Activated naive CD8-positive, alpha-beta T cell (primary cell): Measurements from ENCODE around the gene IRF4.

Experiments used
- H3K27ac Mint-ChIP-seq: one replicate; pipeline ENCODE4 v1.8.0; 2021; ENCODE audit warnings: mixed read lengths
- H3K27me3 Mint-ChIP-seq: one replicate; pipeline ENCODE4 v1.8.0; 2021; ENCODE audit warnings: mixed read lengths
- H3K36me3 Mint-ChIP-seq: one replicate; pipeline ENCODE4 v1.8.0; 2021; ENCODE audit warnings: mixed read lengths
- H3K4me1 Mint-ChIP-seq: one replicate; pipeline ENCODE4 v1.8.0; 2021; ENCODE audit warnings: low read depth, mixed read lengths
- H3K4me3 Mint-ChIP-seq: one replicate; pipeline ENCODE4 v1.8.0; 2021; ENCODE audit warnings: mild to moderate bottlenecking, mixed read lengths
- H3K9me3 Mint-ChIP-seq: one replicate; pipeline ENCODE4 v1.8.0; 2021; ENCODE audit warnings: low read depth, mixed read lengths

IRF4 gene

DNA sequence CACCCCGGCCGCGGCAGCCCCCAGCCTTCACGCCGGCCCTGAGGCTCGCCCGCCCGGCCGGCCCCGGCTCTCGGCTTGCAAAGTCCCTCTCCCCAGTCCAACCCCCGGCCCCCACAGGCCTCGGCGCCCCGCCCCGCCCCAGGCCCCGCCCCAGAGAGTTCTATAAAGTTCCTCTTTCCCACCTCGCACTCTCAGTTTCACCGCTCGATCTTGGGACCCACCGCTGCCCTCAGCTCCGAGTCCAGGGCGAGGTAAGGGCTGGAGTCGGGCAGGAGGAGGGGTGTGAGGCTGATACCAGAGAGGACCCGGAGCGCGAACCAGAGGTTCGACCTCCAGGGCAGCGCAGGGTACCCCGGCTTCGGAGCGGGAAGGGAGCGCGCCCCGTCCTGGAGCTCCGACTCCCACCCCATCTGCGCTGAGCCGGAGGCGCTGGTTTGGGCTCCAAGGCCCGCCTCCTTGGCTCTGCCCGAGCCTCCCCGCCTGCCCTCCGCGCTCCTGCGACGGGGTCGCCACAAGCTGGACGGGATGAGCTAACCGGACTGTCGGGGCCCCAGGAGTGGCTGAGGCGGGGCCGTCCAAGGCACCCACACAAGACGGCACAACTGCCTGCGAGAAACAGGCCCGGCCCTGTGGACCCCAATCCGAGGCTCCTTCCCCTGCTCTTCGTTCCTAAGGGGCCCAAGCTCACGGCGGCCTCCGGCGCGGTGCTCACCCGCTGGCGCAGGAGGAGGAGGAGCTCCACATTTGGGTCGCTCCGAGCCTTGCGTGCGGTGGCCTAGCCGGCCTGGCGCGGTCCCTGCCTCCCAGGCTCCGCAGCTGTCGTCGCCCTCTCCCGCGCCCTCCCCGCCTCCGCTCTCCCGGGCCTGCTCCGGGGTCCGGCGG, at the start of gene IRF4:
IRF4 (plus strand) TSS at position 194 of the 882 bp plus-strand sequence. CDS start 1,401 bp downstream, outside the sequence.
- H3K4me1 Mint-ChIP-seq, result peaks cover 39% of the 10 kb centered on the region
- H3K27ac Mint-ChIP-seq, result peak within 1 kb of the TSS; percentile 93
- H3K9me3 Mint-ChIP-seq, result no peaks in the 10 kb centered on the region
- H3K36me3 Mint-ChIP-seq, result peaks cover 16% of the 10 kb centered on the region
- H3K4me3 Mint-ChIP-seq, result peak within 1 kb of the TSS; percentile 92
- no peaks in the 10 kb centered on the region for H3K27me3 Mint-ChIP-seq

DNA sequence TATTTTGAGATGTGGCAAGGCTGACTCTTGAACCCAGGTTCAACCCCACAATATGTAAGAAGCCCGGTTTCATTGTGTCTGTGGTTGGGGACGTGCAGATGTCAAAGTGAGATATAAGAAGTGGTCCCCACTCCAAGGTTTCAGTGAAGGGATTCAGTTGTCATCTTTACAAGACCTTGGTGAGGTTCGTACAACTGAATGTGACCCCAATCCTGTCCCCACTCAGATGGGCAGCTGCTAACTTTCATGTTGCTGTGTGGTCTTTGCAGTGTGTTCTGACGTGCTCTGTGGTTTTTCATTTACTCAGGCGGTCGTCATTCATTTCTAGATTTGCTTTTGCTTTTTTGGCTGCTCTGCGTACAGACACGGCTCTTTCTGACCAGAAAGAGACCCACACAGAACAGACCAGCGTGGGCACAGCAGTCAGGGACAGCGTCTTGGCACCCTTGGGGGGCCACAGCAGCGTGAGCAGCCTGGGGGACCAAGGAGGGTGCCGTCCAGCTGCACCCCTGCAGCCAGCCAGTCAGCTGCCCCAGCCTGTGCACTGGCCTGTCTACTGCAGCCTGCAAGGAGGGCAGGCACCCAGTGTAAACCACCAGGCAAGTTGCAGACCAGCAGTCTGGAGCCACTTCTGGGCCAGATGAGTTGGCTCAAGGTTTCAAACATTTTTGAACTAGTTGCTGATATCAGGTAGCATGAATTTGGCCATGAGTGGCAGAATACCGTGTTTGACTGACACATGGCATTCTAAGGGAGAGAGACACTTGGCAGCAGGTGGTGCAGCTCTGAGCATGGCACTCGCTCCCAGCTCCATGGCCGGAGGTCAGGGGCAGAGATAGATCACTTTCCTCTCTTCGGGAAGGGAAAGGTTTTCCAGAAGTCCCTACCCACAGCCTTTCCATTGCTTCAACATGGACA, 49.4 kb upstream of the IRF4 start:
- Mint-ChIP-seq H3K36me3 (peaks cover 4% of the 10 kb centered on the region), H3K4me3 (peak overlapping the region; percentile 20), H3K4me1 (peaks cover 54% of the 10 kb centered on the region), H3K27ac (no peak overlapping the region), H3K9me3 (no peaks in the 10 kb centered on the region), H3K27me3 (no peaks in the 10 kb centered on the region)

GRCh38 chr6:342832-343179, 48.7 kb upstream of the IRF4 start:
- H3K9me3 Mint-ChIP-seq, result no peaks in the 10 kb centered on the region
- no peak overlapping the region for H3K27ac Mint-ChIP-seq
- peaks cover 47% of the 10 kb centered on the region for H3K4me1 Mint-ChIP-seq
- no peak overlapping the region for H3K4me3 Mint-ChIP-seq
- H3K36me3 Mint-ChIP-seq, result peaks cover 8% of the 10 kb centered on the region
- H3K27me3 Mint-ChIP-seq, result no peaks in the 10 kb centered on the region

GRCh38 chr6:343226-343935, 48.2 kb upstream of the IRF4 start:
- Mint-ChIP-seq H3K4me3 (no peak overlapping the region), H3K4me1 (peaks cover 42% of the 10 kb centered on the region), H3K27ac (no peak overlapping the region), H3K27me3 (no peaks in the 10 kb centered on the region), H3K36me3 (peaks cover 9% of the 10 kb centered on the region), H3K9me3 (no peaks in the 10 kb centered on the region)

DNA sequence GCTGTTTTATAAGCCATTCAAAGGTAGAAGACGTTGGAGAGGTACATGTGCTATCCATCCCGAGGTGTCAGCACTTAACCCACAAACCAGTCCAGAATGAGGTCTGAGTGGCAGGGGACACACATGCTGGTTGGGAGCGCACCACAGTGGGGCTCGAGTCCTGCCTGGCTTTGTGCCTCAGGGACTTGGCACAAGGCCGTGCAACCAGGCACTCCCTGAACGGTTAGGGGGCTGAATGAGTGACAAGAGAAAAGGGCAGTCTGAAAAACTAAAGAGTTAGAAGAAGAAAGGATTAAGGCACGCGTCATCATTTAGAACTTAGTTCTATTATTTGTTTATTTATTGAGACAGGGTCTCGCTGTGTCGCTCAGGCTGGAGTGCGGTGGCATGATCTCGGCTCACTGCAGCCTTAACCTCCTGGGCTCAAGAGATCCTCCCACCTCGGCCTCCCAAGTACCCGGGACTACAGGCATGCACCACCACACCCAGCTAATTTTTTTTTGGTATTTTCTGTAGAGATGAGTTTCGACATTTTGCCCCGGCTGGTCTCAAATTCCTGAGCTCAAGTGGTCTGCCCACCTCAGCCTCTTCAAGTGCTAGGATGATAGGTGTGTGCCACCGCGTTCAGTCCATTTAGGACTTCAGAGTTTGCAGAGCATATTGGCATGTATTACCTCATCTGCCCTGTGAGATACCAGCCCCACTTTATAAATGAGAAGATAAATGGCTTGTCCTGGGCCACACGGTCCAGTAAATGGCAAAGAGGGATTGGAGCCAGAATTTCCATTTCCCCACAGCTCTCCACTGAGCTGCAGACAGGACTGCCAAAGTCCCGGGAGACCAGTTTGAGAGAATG, 47.4 kb upstream of the IRF4 start:
- no peak overlapping the region for H3K4me3 Mint-ChIP-seq
- H3K27ac Mint-ChIP-seq, result no peak overlapping the region
- H3K27me3 Mint-ChIP-seq, result no peaks in the 10 kb centered on the region
- H3K9me3 Mint-ChIP-seq, result no peaks in the 10 kb centered on the region
- peaks cover 11% of the 10 kb centered on the region for H3K36me3 Mint-ChIP-seq
- H3K4me1 Mint-ChIP-seq, result peaks cover 34% of the 10 kb centered on the region

- no peaks in the 10 kb centered on the region for H3K9me3 Mint-ChIP-seq
- H3K27me3 Mint-ChIP-seq, result no peaks in the 10 kb centered on the region
- peaks cover 15% of the 10 kb centered on the region for H3K36me3 Mint-ChIP-seq
- no peak overlapping the region for H3K4me3 Mint-ChIP-seq
- H3K4me1 Mint-ChIP-seq, result peaks cover 27% of the 10 kb centered on the region
- no peak overlapping the region for H3K27ac Mint-ChIP-seq
Measured at GRCh38 chr6:344816-345340, 46.7 kb upstream of the IRF4 start.

DNA sequence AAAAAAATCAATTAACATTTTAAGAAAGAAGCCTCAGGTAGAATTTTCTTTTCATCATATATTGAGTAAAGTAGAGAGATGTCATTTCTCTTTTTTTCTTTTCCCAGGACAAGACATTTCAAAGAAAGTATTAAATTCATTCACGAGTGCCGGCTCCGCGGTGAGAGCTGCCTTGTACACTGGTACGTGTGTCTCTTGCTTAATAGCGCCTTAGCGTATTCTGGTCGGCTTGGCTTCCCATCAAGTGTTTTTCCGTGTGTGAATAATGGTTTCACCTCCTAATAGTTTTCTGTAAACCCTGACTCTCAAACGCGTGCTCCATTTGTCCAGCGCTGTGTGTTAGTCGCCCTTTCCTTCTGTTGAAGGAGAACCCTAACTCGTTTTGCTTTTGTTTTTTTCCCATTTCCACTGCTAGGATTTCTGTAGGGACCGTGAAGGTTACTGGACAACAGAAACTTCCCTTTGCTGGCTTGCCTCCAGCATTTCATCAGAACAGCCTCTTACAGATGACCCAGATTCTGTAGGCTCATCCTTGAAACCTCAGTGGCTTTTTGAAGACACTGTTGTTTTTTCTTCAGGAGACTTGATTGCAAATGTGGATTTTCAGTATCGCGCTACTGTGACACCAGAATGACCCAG, 45.7 kb upstream of the IRF4 start:
- no peak overlapping the region for H3K27ac Mint-ChIP-seq
- H3K4me1 Mint-ChIP-seq, result peaks cover 18% of the 10 kb centered on the region
- H3K36me3 Mint-ChIP-seq, result peaks cover 19% of the 10 kb centered on the region
- no peaks in the 10 kb centered on the region for H3K27me3 Mint-ChIP-seq
- no peaks in the 10 kb centered on the region for H3K9me3 Mint-ChIP-seq
- no peak overlapping the region for H3K4me3 Mint-ChIP-seq

GRCh38 chr6:346386-347030, 45.0 kb upstream of the IRF4 start:
- peaks cover 19% of the 10 kb centered on the region for H3K36me3 Mint-ChIP-seq
- H3K4me3 Mint-ChIP-seq, result no peak overlapping the region
- H3K4me1 Mint-ChIP-seq, result peaks cover 13% of the 10 kb centered on the region
- no peaks in the 10 kb centered on the region for H3K9me3 Mint-ChIP-seq
- H3K27me3 Mint-ChIP-seq, result no peaks in the 10 kb centered on the region
- H3K27ac Mint-ChIP-seq, result no peak overlapping the region

GRCh38 chr6:347232-347631, 44.3 kb upstream of the IRF4 start:
- Mint-ChIP-seq H3K4me3 (no peak overlapping the region), H3K27ac (no peak overlapping the region), H3K4me1 (peaks cover 6% of the 10 kb centered on the region), H3K27me3 (no peaks in the 10 kb centered on the region), H3K36me3 (peaks cover 21% of the 10 kb centered on the region), H3K9me3 (no peaks in the 10 kb centered on the region)

GRCh38 chr6:347951-348859, 43.3 kb upstream of the IRF4 start:
- H3K9me3 Mint-ChIP-seq, result no peaks in the 10 kb centered on the region
- H3K4me1 Mint-ChIP-seq, result peaks cover 2% of the 10 kb centered on the region
- H3K36me3 Mint-ChIP-seq, result peaks cover 21% of the 10 kb centered on the region
- H3K27ac Mint-ChIP-seq, result no peak overlapping the region
- no peak overlapping the region for H3K4me3 Mint-ChIP-seq
- no peaks in the 10 kb centered on the region for H3K27me3 Mint-ChIP-seq

DNA sequence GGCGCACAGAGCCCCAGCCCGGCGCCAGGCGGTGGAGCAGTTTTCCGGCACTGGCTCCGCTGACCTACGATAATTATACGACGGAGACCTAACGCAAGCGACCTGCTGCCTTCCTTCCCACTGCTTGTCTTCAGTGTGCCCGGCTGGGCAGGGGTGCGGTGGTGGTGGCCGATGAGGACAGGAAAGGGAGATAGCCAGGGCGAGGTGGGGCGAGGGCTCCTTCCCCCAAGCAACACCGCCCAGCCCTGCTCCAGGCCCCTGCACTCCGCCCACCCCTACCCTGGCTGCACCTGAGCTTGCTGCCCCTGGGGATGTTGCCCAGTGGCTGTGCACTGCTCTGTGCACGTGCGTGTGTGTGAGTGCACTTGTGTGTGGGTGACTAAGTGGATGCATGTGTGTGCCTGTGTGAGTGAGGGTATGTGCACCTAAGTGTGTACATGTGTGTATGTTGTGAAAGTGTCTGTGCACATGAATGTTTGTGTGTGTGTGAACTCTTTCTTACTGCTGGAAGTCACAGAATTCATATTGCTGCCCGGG, 42.6 kb upstream of the IRF4 start:
- Mint-ChIP-seq H3K4me3 (no peak overlapping the region), H3K27me3 (no peaks in the 10 kb centered on the region), H3K4me1 (peaks cover 1% of the 10 kb centered on the region), H3K9me3 (no peaks in the 10 kb centered on the region), H3K27ac (no peak overlapping the region), H3K36me3 (peaks cover 21% of the 10 kb centered on the region)

DNA sequence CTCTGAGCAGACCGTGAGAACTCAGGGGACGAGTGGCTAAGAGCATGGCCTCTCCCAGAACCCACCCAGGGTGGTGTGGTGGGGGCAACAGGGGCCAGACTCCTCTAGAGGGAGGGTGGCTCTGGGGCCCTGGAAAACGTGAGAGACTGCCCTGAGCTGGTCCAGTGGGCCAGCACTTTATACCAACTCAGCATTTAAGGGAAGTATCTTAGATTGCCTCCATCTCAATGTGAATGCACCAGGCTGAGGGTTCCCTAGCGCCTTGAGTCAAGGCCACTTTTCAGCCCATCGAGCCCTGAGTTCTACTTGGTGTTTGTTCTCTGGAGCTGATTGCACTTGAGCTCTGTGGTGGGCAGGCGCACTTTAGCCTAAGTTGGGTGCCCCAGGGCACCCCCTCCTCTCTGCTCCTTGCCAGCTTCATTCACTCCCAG, 42.0 kb upstream of the IRF4 start:
- H3K4me3 Mint-ChIP-seq, result no peak overlapping the region
- no peaks in the 10 kb centered on the region for H3K4me1 Mint-ChIP-seq
- H3K36me3 Mint-ChIP-seq, result peaks cover 21% of the 10 kb centered on the region
- no peak overlapping the region for H3K27ac Mint-ChIP-seq
- no peaks in the 10 kb centered on the region for H3K27me3 Mint-ChIP-seq
- no peaks in the 10 kb centered on the region for H3K9me3 Mint-ChIP-seq
